ENCODE data around the gene DTX4.

GRCh38 chr11:59212744-59213631, 41.1 kb downstream of the DTX4 start, which contains the start of gene MPEG1:
- TF ChIP-seq EP300 (IDR thresholded peaks at IDR 0.05; ENCODE audit: borderline replicate concordance) (no peak), ZBTB7A (IDR thresholded peaks at IDR 0.05; ENCODE audit: low read depth) (no peak), YY1 (IDR thresholded peaks at IDR 0.05; ENCODE audit: low read depth) (no peak), CEBPB (IDR thresholded peaks at IDR 0.05) (no peak), NFIC (IDR thresholded peaks at IDR 0.05) (no peak), REST (IDR thresholded peaks at IDR 0.05; ENCODE audit: low read depth) (no peak), TEAD4 (IDR thresholded peaks at IDR 0.05) (no peak), EGR1 (IDR thresholded peaks at IDR 0.05) (no peak)

Data from Ishikawa (cell line).